GM12872 (cell line): Measurements from ENCODE around the gene CYLD.

Experiments
- CTCF ChIP-seq: IDR thresholded peaks from 3 replicates; pipeline ENCODE4 v1.5.1; 2011; ENCODE audit warnings: low read depth, mild to moderate bottlenecking, low read length, moderate library complexity; ENCODE audit not compliant: insufficient read depth

CYLD gene

GRCh38 chr16:50841081-50841886 is 99.4 kb downstream of the CYLD start:
- TF ChIP-seq CTCF, result no peak

GRCh38 chr16:50842013-50842505 is 100.2 kb downstream of the CYLD start:
- TF ChIP-seq CTCF, result no peak

GRCh38 chr16:50842589-50842988 is 100.7 kb downstream of the CYLD start:
- TF ChIP-seq CTCF, result no peak

GRCh38 chr16:50844840-50845239 is 103.0 kb downstream of the CYLD start:
- no peak for TF ChIP-seq CTCF

GRCh38 chr16:50845296-50845695 is 103.4 kb downstream of the CYLD start:
- TF ChIP-seq CTCF, result no peak

GRCh38 chr16:50846511-50846910 is 104.6 kb downstream of the CYLD start:
- TF ChIP-seq CTCF, result no peak

- no peak for TF ChIP-seq CTCF
These were observed 105.3 kb downstream of the CYLD start for GRCh38 chr16:50847166-50847565.
